NOMO-1 (cell line): ENCODE data around the gene FZD7.

Experiments used
- DNase-seq, 2 experiments: peaks; one replicate each; lab custom pipeline; 2025; ENCODE audit not compliant: unreplicated experiment in 2 of 2; lab: John Stamatoyannopoulos, UW

FZD7 gene

GRCh38 chr2:202035941-202036372, 2.3 kb downstream of the FZD7 start:
- no peak for DNase-seq

GRCh38 chr2:202036601-202037037, 3.0 kb downstream of the FZD7 start:
- no peak for DNase-seq

- no peak for DNase-seq
These were observed 3.4 kb downstream of the FZD7 start for GRCh38 chr2:202037086-202037485.

- no peak for DNase-seq
These were observed 5.0 kb downstream of the FZD7 start for GRCh38 chr2:202038471-202039277.

GRCh38 chr2:202039278-202040078, 5.8 kb downstream of the FZD7 start:
- no peak for DNase-seq

- DNase-seq, result no peak
These were observed 6.6 kb downstream of the FZD7 start for GRCh38 chr2:202040079-202040844.

- no peak for DNase-seq
These were observed 8.8 kb downstream of the FZD7 start for GRCh38 chr2:202042444-202042843.

GRCh38 chr2:202043475-202043874, 9.8 kb downstream of the FZD7 start:
- no peak for DNase-seq

- no peak for DNase-seq
These were observed 11.1 kb downstream of the FZD7 start for GRCh38 chr2:202044777-202045176.

GRCh38 chr2:202046572-202046971, 12.9 kb downstream of the FZD7 start:
- DNase-seq, result no peak

GRCh38 chr2:202049092-202049728, 15.6 kb downstream of the FZD7 start:
- no peak for DNase-seq

- DNase-seq, result no peak
These were observed 16.2 kb downstream of the FZD7 start for GRCh38 chr2:202049840-202050239.

GRCh38 chr2:202050652-202051051, 17.0 kb downstream of the FZD7 start:
- no peak for DNase-seq

GRCh38 chr2:202051499-202052161, 18.0 kb downstream of the FZD7 start:
- no peak for DNase-seq

- DNase-seq, result no peak
These were observed 18.6 kb downstream of the FZD7 start for GRCh38 chr2:202052235-202052634.

GRCh38 chr2:202054679-202055078, 21.0 kb downstream of the FZD7 start:
- DNase-seq, result no peak

- DNase-seq, result no peak
These were observed 23.0 kb downstream of the FZD7 start for GRCh38 chr2:202056611-202057010.

- no peak for DNase-seq
These were observed 26.6 kb downstream of the FZD7 start for GRCh38 chr2:202060218-202060617.

GRCh38 chr2:202061695-202062094, 28.0 kb downstream of the FZD7 start:
- DNase-seq, result no peak
